BLaER1 treated with 17β-estradiol and CSF1 and Interleukin-3, amounts not matched to agents 10 nM and 100 nM (cell line): Measurements from ENCODE around the gene CYFIP2.
"Not testable (repeated sequence)": the region's sequence is repeated elsewhere in the genome, so short reads cannot be mapped to it uniquely, and the experiment has no call there.

ENCODE experiments used
- H3K27ac ChIP-seq, 11 experiments: shearing (Covaris generic); formaldehyde crosslinking; 2 replicates each; pipeline ENCODE4 v1.8.1; 2022
- H3K27me3 ChIP-seq, 11 experiments: shearing (Covaris generic); formaldehyde crosslinking; 2 replicates each; pipeline ENCODE4 v1.8.1; 2022
- H3K36me3 ChIP-seq, 11 experiments: shearing (Covaris generic); formaldehyde crosslinking; 2 replicates each; pipeline ENCODE4 v1.8.1; 2022
- H3K4me1 ChIP-seq, 10 experiments: shearing (Covaris generic); formaldehyde crosslinking; 2 replicates each; pipeline ENCODE4 v1.8.1; 2022
- H3K4me2 ChIP-seq, 11 experiments: shearing (Covaris generic); formaldehyde crosslinking; 2 replicates each; pipeline ENCODE4 v1.8.1; 2022
- H3K4me3 ChIP-seq, 10 experiments: shearing (Covaris generic); formaldehyde crosslinking; 2 replicates each; pipeline ENCODE4 v1.8.1; 2022
- H3K9ac ChIP-seq, 11 experiments: shearing (Covaris generic); formaldehyde crosslinking; 2 replicates each; pipeline ENCODE4 v1.8.1; 2022
- H3K9me3 ChIP-seq, 11 experiments: shearing (Covaris generic); formaldehyde crosslinking; replicated peaks in 1 of 11; 2 replicates each; pipeline ENCODE4 v1.8.1; 2022
- H4K20me1 ChIP-seq, 11 experiments: shearing (Covaris generic); formaldehyde crosslinking; 2 replicates each; pipeline ENCODE4 v1.8.1; 2022
- Cebpa-rat ChIP-seq, 11 experiments: shearing (Covaris generic); IDR thresholded peaks; 2 replicates each; pipeline ENCODE4 v1.8.1; 2022

CYFIP2 gene

GRCh38 chr5:157230610-157231009, 35.3 kb upstream of the CYFIP2 start:
- H3K27me3 ChIP-seq = no peaks in the 10 kb centered on the region
- H3K9me3 ChIP-seq = no peaks in the 10 kb centered on the region
- H3K27ac ChIP-seq = no peak overlapping the region
- H3K9ac ChIP-seq = no peak overlapping the region
- no peak overlapping the region for H3K4me2 ChIP-seq
- no peak for TF ChIP-seq Cebpa-rat (IDR thresholded peaks at IDR 0.05)
- H4K20me1 ChIP-seq = no peaks in the 10 kb centered on the region
- no peaks in the 10 kb centered on the region for H3K36me3 ChIP-seq
- no peaks in the 10 kb centered on the region for H3K4me1 ChIP-seq
- no peak overlapping the region for H3K4me3 ChIP-seq

- no peak overlapping the region for H3K27ac ChIP-seq
- no peaks in the 10 kb centered on the region for H3K36me3 ChIP-seq
- H3K4me3 ChIP-seq = no peak overlapping the region
- no peak overlapping the region for H3K9ac ChIP-seq
- no peaks in the 10 kb centered on the region for H3K9me3 ChIP-seq
- no peak overlapping the region for H3K4me2 ChIP-seq
- TF ChIP-seq Cebpa-rat (IDR thresholded peaks at IDR 0.05) = no peak
- no peaks in the 10 kb centered on the region for H4K20me1 ChIP-seq
- H3K27me3 ChIP-seq = no peaks in the 10 kb centered on the region
- no peaks in the 10 kb centered on the region for H3K4me1 ChIP-seq
Measured at GRCh38 chr5:157232706-157233105, 33.2 kb upstream of the CYFIP2 start.

GRCh38 chr5:157233515-157233914, 32.4 kb upstream of the CYFIP2 start:
- Histone ChIP-seq H3K4me1 (no peaks in the 10 kb centered on the region), H3K36me3 (no peaks in the 10 kb centered on the region), H3K4me3 (no peak overlapping the region)

GRCh38 chr5:157236423-157236822, 29.5 kb upstream of the CYFIP2 start:
- H3K27ac ChIP-seq = no peak overlapping the region
- H4K20me1 ChIP-seq = no peaks in the 10 kb centered on the region
- no peak overlapping the region for H3K4me2 ChIP-seq
- H3K27me3 ChIP-seq = no peaks in the 10 kb centered on the region
- H3K4me1 ChIP-seq = no peaks in the 10 kb centered on the region
- no peak overlapping the region for H3K9ac ChIP-seq
- no peak for TF ChIP-seq Cebpa-rat (IDR thresholded peaks at IDR 0.05)
- H3K36me3 ChIP-seq = no peaks in the 10 kb centered on the region
- H3K4me3 ChIP-seq = no peak overlapping the region
- no peaks in the 10 kb centered on the region for H3K9me3 ChIP-seq

More at GRCh38 chr5:157233515-157233914, 32.4 kb upstream of the CYFIP2 start:
- Histone ChIP-seq H3K27me3 (no peaks in the 10 kb centered on the region), H3K9me3 (no peaks in the 10 kb centered on the region), H3K27ac (no peak overlapping the region), H4K20me1 (no peaks in the 10 kb centered on the region), H3K9ac (no peak overlapping the region), H3K4me2 (no peak overlapping the region)
- no peak for TF ChIP-seq Cebpa-rat (IDR thresholded peaks at IDR 0.05)

- Histone ChIP-seq H4K20me1 (no peaks in the 10 kb centered on the region), H3K9ac (no peak overlapping the region), H3K27me3 (no peaks in the 10 kb centered on the region), H3K4me2 (no peak overlapping the region), H3K36me3 (no peaks in the 10 kb centered on the region), H3K4me1 (no peaks in the 10 kb centered on the region), H3K4me3 (no peak overlapping the region), H3K9me3 (no peaks in the 10 kb centered on the region), H3K27ac (no peak overlapping the region)
- TF ChIP-seq Cebpa-rat (IDR thresholded peaks at IDR 0.05) = no peak
Measured at GRCh38 chr5:157241483-157241882, 24.4 kb upstream of the CYFIP2 start.

GRCh38 chr5:157244704-157245103, 21.2 kb upstream of the CYFIP2 start:
- not testable (repeated sequence) for H3K9me3 ChIP-seq, H3K27ac ChIP-seq, H3K9ac ChIP-seq, H3K27me3 ChIP-seq, H3K4me3 ChIP-seq, H3K4me2 ChIP-seq, H3K36me3 ChIP-seq, H4K20me1 ChIP-seq
- peaks cover 0 to 17% (median 3%) of the 10 kb centered on the region in 10 experiments; a peak in 10 of 20 replicates for H3K4me1 ChIP-seq

- Histone ChIP-seq H3K4me3 (no peak overlapping the region), H3K9me3 (no peaks in the 10 kb centered on the region; a peak in 1 of 22 replicates), H3K27ac (no peak overlapping the region), H3K9ac (no peak overlapping the region), H3K27me3 (no peaks in the 10 kb centered on the region), H4K20me1 (no peaks in the 10 kb centered on the region), H3K36me3 (no peaks in the 10 kb centered on the region), H3K4me2 (no peak overlapping the region), H3K4me1 (peaks cover 0 to 21% (median 3%) of the 10 kb centered on the region in 10 experiments; a peak in 10 of 20 replicates)
- no peak for TF ChIP-seq Cebpa-rat (IDR thresholded peaks at IDR 0.05)
Measured at GRCh38 chr5:157245476-157245875, 20.4 kb upstream of the CYFIP2 start.

- H3K27ac ChIP-seq = no peak overlapping the region
- H3K4me3 ChIP-seq = no peak overlapping the region
- peaks cover 0 to 21% (median 3%) of the 10 kb centered on the region in 10 experiments; a peak in 10 of 20 replicates for H3K4me1 ChIP-seq
- no peak for TF ChIP-seq Cebpa-rat (IDR thresholded peaks at IDR 0.05)
- H3K27me3 ChIP-seq = no peaks in the 10 kb centered on the region
- H3K9ac ChIP-seq = no peak overlapping the region
- no peaks in the 10 kb centered on the region; a peak in 1 of 22 replicates for H3K9me3 ChIP-seq
- no peaks in the 10 kb centered on the region for H3K36me3 ChIP-seq
- H4K20me1 ChIP-seq = no peaks in the 10 kb centered on the region
- no peak overlapping the region for H3K4me2 ChIP-seq
Measured at GRCh38 chr5:157245886-157246285, 20.0 kb upstream of the CYFIP2 start.

GRCh38 chr5:157247267-157247666, 18.7 kb upstream of the CYFIP2 start:
- Histone ChIP-seq H3K9ac (no peak overlapping the region), H3K9me3 (no peaks in the 10 kb centered on the region; a peak in 1 of 22 replicates), H3K4me1 (peaks cover 2 to 24% (median 7%) of the 10 kb centered on the region in 10 experiments), H3K4me3 (no peak overlapping the region), H3K27ac (no peak overlapping the region), H4K20me1 (no peaks in the 10 kb centered on the region), H3K4me2 (no peak overlapping the region), H3K36me3 (no peaks in the 10 kb centered on the region), H3K27me3 (no peaks in the 10 kb centered on the region)
- TF ChIP-seq Cebpa-rat (IDR thresholded peaks at IDR 0.05) = no peak

- Histone ChIP-seq H3K4me3 (no peak overlapping the region), H3K9ac (no peak overlapping the region; a peak in 1 of 22 replicates), H3K36me3 (no peaks in the 10 kb centered on the region), H3K4me1 (peaks cover 19 to 40% (median 24%) of the 10 kb centered on the region in 10 experiments), H3K27me3 (no peaks in the 10 kb centered on the region), H4K20me1 (no peaks in the 10 kb centered on the region), H3K4me2 (peak overlapping the region in 6 of 11 experiments; percentile 9 to 59 (median 42); a peak in 10 of 22 replicates), H3K27ac (peak overlapping the region in 2 of 11 experiments; percentile 20 to 39; a peak in 4 of 22 replicates), H3K9me3 (no peaks in the 10 kb centered on the region; a peak in 1 of 22 replicates)
- TF ChIP-seq Cebpa-rat (IDR thresholded peaks at IDR 0.05) = no peak
Measured at GRCh38 chr5:157248821-157249470, 17.0 kb upstream of the CYFIP2 start.
